ENCODE measurements around the gene KSR1. TPM values are rescaled to one million over a fixed set of nuclear protein-coding genes. Genes with fewer than 3 reads are reported as not detected.
A peak's percentile ranks its signal among the peaks of the same experiment; 100 is the strongest.

Gene KSR1
- total RNA-seq, 3 donors from 2014 or later: 14.1 to 36.4 (median 24.0) TPM

DNA sequence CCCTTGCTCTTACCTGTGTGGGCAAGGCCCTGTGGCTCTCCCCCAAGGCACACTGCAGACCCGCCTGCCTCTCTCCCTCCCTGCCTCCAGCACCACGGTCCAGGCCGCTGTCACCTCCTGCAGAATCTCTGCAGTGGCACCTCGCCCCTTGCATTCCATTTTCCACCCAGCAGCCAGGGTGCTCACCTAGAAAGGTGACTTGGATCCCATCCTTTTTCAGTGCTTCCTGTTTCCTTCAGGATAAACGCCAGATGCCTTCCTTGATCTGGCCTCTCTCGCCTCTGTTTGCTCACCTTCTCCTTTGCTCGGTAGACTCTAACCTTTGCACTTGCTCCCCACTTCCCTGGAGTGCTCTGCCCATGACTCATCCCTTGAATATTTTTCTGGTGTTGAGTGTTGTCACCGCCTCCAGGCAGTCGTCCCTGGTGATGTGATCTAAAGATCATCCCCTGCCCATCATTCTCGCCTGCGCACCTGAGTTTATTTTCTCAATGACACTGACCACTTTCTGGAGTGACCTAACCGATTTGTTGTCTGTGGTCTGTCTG is 95.5 kb downstream of the KSR1 start:
- H3K36me3 ChIP-seq: no peaks in the 10 kb centered on the region
- TF ChIP-seq POLR2A (IDR thresholded peaks at IDR 0.05) (no peak), CTCF (IDR thresholded peaks at IDR 0.05) (no peak)
- no peak for DNase-seq (ENCODE audit: low spot score in 2 of 2)
- H3K27me3 ChIP-seq: no peaks in the 10 kb centered on the region
- peaks cover 6 to 7% of the 10 kb centered on the region in 2 donors for H3K4me1 ChIP-seq
- no peaks in the 10 kb centered on the region for H3K9me3 ChIP-seq
- no peak overlapping the region for H3K4me3 ChIP-seq
- intact Hi-C loops (cut with DNase I; ENCODE audit: low total_unique reads): no loop called here
- H3K27ac ChIP-seq: no peak overlapping the region

- intact Hi-C loops (cut with DNase I; ENCODE audit: low total_unique reads): no loop called here
- no peak overlapping the region for H3K4me3 ChIP-seq
- TF ChIP-seq CTCF (IDR thresholded peaks at IDR 0.05): no peak
- no peak for TF ChIP-seq POLR2A (IDR thresholded peaks at IDR 0.05)
- TF ChIP-seq POLR2AphosphoS5 (IDR thresholded peaks at IDR 0.05): no peak
- H3K9me3 ChIP-seq: no peaks in the 10 kb centered on the region
- H3K4me1 ChIP-seq: peaks cover 6 to 7% of the 10 kb centered on the region in 2 donors
- DNase-seq (ENCODE audit: low spot score in 2 of 2): no peak
- H3K27me3 ChIP-seq: no peaks in the 10 kb centered on the region
- no peaks in the 10 kb centered on the region for H3K36me3 ChIP-seq
- H3K27ac ChIP-seq: peak overlapping the region in 1 of 2 donors; percentile 10
Measured at GRCh38 chr17:27552276-27552732, 96.1 kb downstream of the KSR1 start.

- DNase-seq (ENCODE audit: low spot score in 2 of 2): no peak
- peak overlapping the region; percentile 10 to 46 for H3K27ac ChIP-seq
- peaks cover 6 to 7% of the 10 kb centered on the region in 2 donors for H3K4me1 ChIP-seq
- H3K4me3 ChIP-seq: no peak overlapping the region
- intact Hi-C loops (cut with DNase I; ENCODE audit: low total_unique reads): no loop called here
- H3K9me3 ChIP-seq: no peaks in the 10 kb centered on the region
- no peaks in the 10 kb centered on the region for H3K27me3 ChIP-seq
- H3K36me3 ChIP-seq: no peaks in the 10 kb centered on the region
- no peak for TF ChIP-seq POLR2A (IDR thresholded peaks at IDR 0.05)
- TF ChIP-seq CTCF (IDR thresholded peaks at IDR 0.05): no peak
- no peak for TF ChIP-seq POLR2AphosphoS5 (IDR thresholded peaks at IDR 0.05)
Measured at GRCh38 chr17:27553019-27553511, 96.8 kb downstream of the KSR1 start.

GRCh38 chr17:27554152-27554551 is 97.9 kb downstream of the KSR1 start:
- no peak for DNase-seq (ENCODE audit: low spot score in 2 of 2)
- intact Hi-C loops (cut with DNase I; ENCODE audit: low total_unique reads): no loop called here
- no peak for TF ChIP-seq POLR2A (IDR thresholded peaks at IDR 0.05)
- Histone ChIP-seq H3K27me3 (no peaks in the 10 kb centered on the region), H3K4me3 (no peak overlapping the region), H3K9me3 (no peaks in the 10 kb centered on the region), H3K4me1 (peaks cover 6 to 7% of the 10 kb centered on the region in 2 donors), H3K36me3 (no peaks in the 10 kb centered on the region), H3K27ac (no peak overlapping the region)

DNA sequence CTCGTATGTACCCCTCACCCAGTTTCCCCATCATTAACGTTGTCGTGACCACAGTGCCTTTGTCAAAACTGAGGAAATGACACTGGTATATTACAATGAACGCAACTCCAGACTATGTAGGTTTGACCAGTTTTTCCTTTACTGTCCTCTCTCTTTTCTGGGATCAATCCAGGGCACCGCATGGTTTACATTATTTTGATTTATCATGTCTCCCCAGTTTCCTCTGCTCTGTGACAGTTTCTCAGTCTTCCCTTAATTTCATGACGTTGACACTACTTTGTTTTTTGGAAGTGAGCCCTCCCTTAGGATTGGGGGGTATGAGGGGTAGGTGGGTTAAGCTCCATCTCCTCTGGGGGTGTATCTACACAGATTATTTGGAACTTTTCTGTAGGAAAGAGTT is 98.7 kb downstream of the KSR1 start:
- intact Hi-C loops (cut with DNase I; ENCODE audit: low total_unique reads): no loop called here
- no peak for DNase-seq (ENCODE audit: low spot score in 2 of 2)
- TF ChIP-seq CTCF (IDR thresholded peaks at IDR 0.05): no peak
- TF ChIP-seq POLR2AphosphoS5 (IDR thresholded peaks at IDR 0.05): no peak
- TF ChIP-seq POLR2A (IDR thresholded peaks at IDR 0.05): no peak
- Histone ChIP-seq H3K27me3 (no peaks in the 10 kb centered on the region), H3K9me3 (no peaks in the 10 kb centered on the region), H3K27ac (no peak overlapping the region), H3K4me3 (no peak overlapping the region), H3K36me3 (no peaks in the 10 kb centered on the region), H3K4me1 (peaks cover 6 to 11% of the 10 kb centered on the region in 2 donors)

Data from breast epithelium (tissue), 4 donors.